ENCODE results near the gene LYG1. TPM values are rescaled to one million over a fixed set of nuclear protein-coding genes. Genes with fewer than 3 reads are reported as not detected.
"Not testable (repeated sequence)": the region's sequence is repeated elsewhere in the genome, so short reads cannot be mapped to it uniquely, and the experiment has no call there.

LYG1 gene
- polyA plus RNA-seq, 2 of the 4 experiments (the other 2 are of a cell fraction): 3.2 to 4.0 TPM

DNA sequence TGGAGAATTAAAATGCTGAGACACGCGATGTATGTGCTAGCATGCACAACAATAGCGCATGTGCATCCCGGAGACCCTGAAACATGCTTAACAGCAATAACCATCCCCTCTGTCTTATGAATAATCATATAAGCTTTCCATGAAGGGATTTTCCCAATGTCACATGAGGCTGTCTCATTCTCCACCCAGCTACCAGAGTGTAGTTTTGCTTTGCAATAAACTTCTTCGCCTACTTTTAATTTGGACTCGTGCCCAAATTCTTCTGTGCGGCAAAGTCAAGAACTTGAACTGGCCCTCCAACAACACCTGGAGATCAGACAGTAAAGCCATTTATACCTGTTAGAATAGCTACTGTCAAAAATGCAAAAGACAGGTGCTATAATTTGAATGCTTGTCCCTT is 15.5 kb downstream of the LYG1 start:
- FAIRE-seq: no peak
- no peaks in the 10 kb centered on the region for H3K9me3 ChIP-seq
- no peak for ATAC-seq
- no peak for DNase-seq (ENCODE audit: low read depth in 1 of 2, low spot score in 1 of 2)
- H3K4me1 ChIP-seq: no peaks in the 10 kb centered on the region
- no peak overlapping the region for H3K4me3 ChIP-seq
- ChIA-PET POLR2A (no interaction called here), CTCF (interaction anchor here (1.3 kb wide), 1 partner anchor 30 kb away, joined by 3 read pairs; no protein-coding TSS in a partner anchor)
- TF ChIP-seq FOXS1 (CRISPR knock-in tag; IDR thresholded peaks at IDR 0.05) (no peak), KDM5A (IDR thresholded peaks at IDR 0.05) (no peak), USF2 (IDR thresholded peaks at IDR 0.05) (no peak), REST (IDR thresholded peaks at IDR 0.05) (no peak), JUN (IDR thresholded peaks at IDR 0.05) (no peak), ZFP36 (IDR thresholded peaks at IDR 0.05; ENCODE audit: borderline replicate concordance, partially characterized antibody) (no peak), MYC (IDR thresholded peaks at IDR 0.05; ENCODE audit: borderline replicate concordance, low read length) (no peak), POLR2A (IDR thresholded peaks at IDR 0.05; ENCODE audit: low read length) (no peak), MAZ (IDR thresholded peaks at IDR 0.05; ENCODE audit: borderline replicate concordance, low read depth, low read length) (no peak), KDM1A (IDR thresholded peaks at IDR 0.05; ENCODE audit: low read depth) (no peak)
- H3K27ac ChIP-seq: no peak overlapping the region
- H3K4me2 ChIP-seq: no peak overlapping the region
- WGBS (ENCODE audit: missing lambda C conversion rate): 88% methylated on average over 7 of the region's 7 CpGs

DNA sequence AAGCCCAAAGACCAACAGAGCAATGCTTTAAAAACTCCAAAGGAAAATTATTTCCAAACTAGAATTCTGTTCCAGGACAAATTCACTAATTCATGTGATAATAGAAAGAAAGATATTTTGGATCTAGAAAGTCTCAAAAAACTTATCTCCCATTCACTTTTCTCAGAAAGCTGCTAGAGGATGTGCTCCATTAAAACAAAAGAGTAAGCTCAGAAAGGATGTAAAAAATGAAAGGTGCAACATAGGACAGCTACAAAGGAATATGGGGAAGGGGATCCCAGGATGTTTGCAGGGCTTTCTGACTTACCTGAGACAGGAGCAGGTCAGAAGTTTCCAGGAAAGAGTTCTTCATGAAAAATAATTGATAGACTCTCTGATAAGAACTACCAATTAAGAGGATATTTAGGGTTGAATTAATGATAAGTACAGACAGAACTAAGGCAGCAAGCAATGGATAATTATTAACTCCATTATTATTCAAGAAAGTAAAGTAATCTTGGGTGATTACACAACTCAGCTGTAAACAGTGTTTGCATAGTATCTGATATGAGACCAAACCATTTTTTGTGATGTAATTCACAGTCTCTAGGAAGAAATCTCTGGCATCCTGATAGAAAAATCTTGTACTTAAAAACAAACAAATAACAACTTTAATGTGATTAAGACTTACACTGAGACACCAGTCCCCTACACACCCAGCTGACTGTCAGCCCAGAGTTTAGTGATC is 20.9 kb downstream of the LYG1 start:
- CTCF ChIA-PET: no interaction called here
- POLR2A ChIA-PET: interaction anchor here (1.4 kb wide), 1 partner anchor 56 kb away, joined by 3 read pairs; the partner anchor contains the start of gene TXNDC9
- TF ChIP-seq SREBF2 (IDR thresholded peaks at IDR 0.05) (no peak), MAFK (IDR thresholded peaks at IDR 0.05; ENCODE audit: partially characterized antibody) (no peak), ESRRA (IDR thresholded peaks at IDR 0.05; ENCODE audit: borderline replicate concordance, low read length) (no peak), NFE2L2 (conservative IDR thresholded peaks at IDR 0.05; ENCODE audit: low read length) (no peak)
- Histone ChIP-seq H3K27ac (no peak overlapping the region), H3K4me2 (no peak overlapping the region), H3K4me1 (0 out of 3 replicates have a peak, but pooled peaks cover 2% of the 10 kb centered on the region), H3K4me3 (no peak overlapping the region), H3K9me3 (peaks cover 4% of the 10 kb centered on the region; the same call in 2 of the 3 replicates)
- DNase-seq (ENCODE audit: low read depth in 1 of 2, low spot score in 1 of 2) (no peak), ATAC-seq (no peak), FAIRE-seq (no peak)

DNA sequence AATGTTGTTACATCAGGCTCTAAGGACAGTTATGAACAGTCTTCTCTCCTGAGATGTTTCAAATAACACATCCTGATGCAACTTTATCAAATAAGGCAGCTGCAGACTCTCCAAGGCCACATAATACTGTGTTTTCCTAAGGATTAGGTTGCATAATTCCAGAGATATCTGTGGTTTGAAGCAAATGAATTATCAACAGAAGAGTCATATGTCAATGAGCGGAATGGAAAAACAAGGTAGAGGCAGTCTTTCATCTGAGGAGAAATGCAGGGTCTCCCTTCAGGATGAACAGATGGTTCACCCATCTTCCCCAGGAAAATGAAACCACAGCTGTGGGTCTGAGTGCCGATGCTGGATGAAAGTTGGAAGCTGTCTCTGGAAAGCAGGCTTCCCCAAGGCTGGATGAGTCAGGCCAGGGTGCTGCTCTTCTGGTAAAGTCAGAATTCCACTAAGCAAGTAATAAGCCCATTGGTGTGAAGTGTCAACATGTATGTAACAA is 22.2 kb downstream of the LYG1 start:
- WGBS (ENCODE audit: missing lambda C conversion rate): 71% methylated on average over 2 of the region's 2 CpGs
- CTCF ChIA-PET: no interaction called here

GRCh38 chr2:99278195-99278765 is 22.7 kb downstream of the LYG1 start:
- DNase-seq (ENCODE audit: low read depth in 1 of 2, low spot score in 1 of 2); H3K4me1 ChIP-seq; ATAC-seq; POLR2A ChIA-PET; H3K9me3 ChIP-seq; H3K4me3 ChIP-seq; FAIRE-seq; CTCF ChIA-PET: not testable (repeated sequence)
- H3K27ac ChIP-seq: peak overlapping the region in 1 of 2 experiments; percentile 51; a peak in 1 of 6 replicates
- 77% methylated on average over 5 of the region's 5 CpGs for WGBS (ENCODE audit: missing lambda C conversion rate)
- H3K4me2 ChIP-seq: peak overlapping the region; percentile 15; the same call in 1 of the 3 replicates

More for the DNA sequence above, 22.2 kb downstream of the LYG1 start:
- Histone ChIP-seq H3K9me3 (peaks cover 4% of the 10 kb centered on the region; the same call in 2 of the 3 replicates), H3K4me1 (0 out of 3 replicates have a peak, but pooled peaks cover 2% of the 10 kb centered on the region), H3K4me2 (peak overlapping the region; percentile 15; the same call in 1 of the 3 replicates), H3K4me3 (no peak overlapping the region), H3K27ac (no peak overlapping the region)
- TF ChIP-seq CEBPB (IDR thresholded peaks at IDR 0.05): peak in 1 of 2 experiments; percentile 50; a peak in 3 of 4 replicates
- no peak for TF ChIP-seq ESRRA (IDR thresholded peaks at IDR 0.05; ENCODE audit: borderline replicate concordance, low read length)
- ATAC-seq: peak in 1 of 2 experiments; percentile 62; a peak in 2 of 6 replicates
- no peak for FAIRE-seq
- peak in 1 of 2 experiments; percentile 10 for DNase-seq (ENCODE audit: low read depth in 1 of 2, low spot score in 1 of 2)
- POLR2A ChIA-PET: interaction anchor here (1.4 kb wide), 1 partner anchor 58 kb away, joined by 3 read pairs; the partner anchor contains the start of gene TXNDC9

Data from A549 (cell line).